GM12878 (cell line): ENCODE results near the gene TUBB. TPM values are rescaled to one million over a fixed set of nuclear protein-coding genes. Genes with fewer than 3 reads are reported as not detected.

Experiments used
- CREM ChIP-seq: IDR thresholded peaks from 2 replicates; pipeline ENCODE4 v1.6.1; 2014; ENCODE audit warnings: antibody characterized with exemption, low read depth
- TAF1 ChIP-seq: IDR thresholded peaks from 2 replicates; pipeline ENCODE4 v1.6.1; 2011; ENCODE audit warnings: mild to moderate bottlenecking, low read depth, low read length, borderline replicate concordance
- ZNF687 ChIP-seq: fragments of 450-650 bp; IDR thresholded peaks from 2 replicates; pipeline ENCODE4 v1.6.1; 2017; ENCODE audit warnings: mild to moderate bottlenecking, moderate library complexity
- polyA plus RNA-seq, 11 experiments: library from polyadenylated mRNA; depleted of rRNA in 4 of 11; unstranded in 6 of 11; stranded (reverse) in 5 of 11; fragments of >200 nt; fragmentation: Nextera tagmentation in 4 of 11; fragmentation: Illumina TruSeq in 1 of 11; extraction: Ambion mirVana in 4 of 11; extraction: Trizol in 1 of 11; gene quantifications; 1 replicate in 1 of 11; 2 replicates in 10 of 11; pipeline versions ENCODE4 v1.2.1 to v1.2.3, GENCODE V29; 2011 to 2016; ENCODE audit warnings: inconsistent platforms in 2 of 11, missing spikeins in 2 of 11, low read depth in 1 of 11
- total RNA-seq, 4 experiments: library from RNA; depleted of rRNA in 3 of 4; stranded (reverse); fragments of >200 nt in 3 of 4; fragmentation: Illumina TruSeq in 1 of 4; extraction: Trizol in 1 of 4; gene quantifications; 2 replicates each; pipeline versions ENCODE4 v1.2.1 to v1.2.3, GENCODE V29; 2013 to 2021
- TF ChIP-seq, protein P1 (sequence below): fragments of 450-650 bp; IDR thresholded peaks from 2 replicates; pipeline ENCODE4 v1.6.1; 2017; ENCODE audit warnings: mild to moderate bottlenecking, moderate library complexity
- TF ChIP-seq, protein P2 (sequence below): fragments of 450-650 bp; IDR thresholded peaks from 2 replicates; pipeline ENCODE4 v1.6.1; 2016; ENCODE audit warnings: mild to moderate bottlenecking

Gene TUBB
- total and polyA plus RNA-seq, 10 of the 15 experiments (the other 5 are each of a cell fraction or from before 2014, with no cell fraction given) = 1,039 to 3,052 (median 1,656) TPM

DNA sequence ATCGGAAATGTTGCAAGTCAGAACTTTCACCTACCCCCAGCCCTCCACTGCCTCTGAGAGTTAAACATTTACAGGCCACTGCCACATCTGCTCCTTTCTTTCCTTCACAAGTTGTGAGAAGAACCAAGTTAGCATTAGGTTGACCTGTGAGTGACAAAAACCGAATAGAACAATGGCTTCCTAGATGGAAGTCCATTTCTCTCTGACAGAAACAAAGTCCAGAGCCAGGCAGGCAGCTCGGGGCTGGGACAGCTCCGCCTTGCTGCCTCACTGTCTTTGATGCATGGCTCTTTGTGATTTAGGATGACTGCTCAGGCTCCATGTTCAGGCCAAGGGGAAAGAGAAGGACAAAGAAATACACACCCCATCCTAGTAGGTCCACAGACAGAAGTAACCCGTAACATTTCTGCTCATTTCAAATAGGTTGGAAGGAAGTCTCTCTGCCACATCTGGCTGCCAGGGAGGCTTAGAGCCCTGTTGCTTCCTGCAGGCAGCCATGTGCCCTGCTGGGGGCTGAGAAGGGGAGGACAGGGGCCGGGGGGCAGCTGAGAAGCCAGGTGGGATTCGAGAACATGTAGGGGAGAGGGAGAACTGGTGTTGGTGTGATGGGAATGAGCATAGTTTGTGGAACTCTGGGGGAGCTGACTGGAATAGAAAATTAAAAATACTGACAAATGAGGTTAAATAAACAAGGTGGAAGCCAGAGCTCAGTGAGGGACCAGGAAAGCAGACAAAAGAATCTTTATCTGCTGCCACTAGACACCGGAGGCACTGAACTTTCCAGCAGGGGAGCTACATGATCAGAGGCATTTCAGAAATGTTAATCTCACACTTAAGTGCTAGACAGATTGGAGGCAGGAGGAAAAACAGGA is 43.7 kb downstream of the TUBB start (continued):
- peak; percentile 90 for TF ChIP-seq ZNF687
- TF ChIP-seq, protein P1, sequence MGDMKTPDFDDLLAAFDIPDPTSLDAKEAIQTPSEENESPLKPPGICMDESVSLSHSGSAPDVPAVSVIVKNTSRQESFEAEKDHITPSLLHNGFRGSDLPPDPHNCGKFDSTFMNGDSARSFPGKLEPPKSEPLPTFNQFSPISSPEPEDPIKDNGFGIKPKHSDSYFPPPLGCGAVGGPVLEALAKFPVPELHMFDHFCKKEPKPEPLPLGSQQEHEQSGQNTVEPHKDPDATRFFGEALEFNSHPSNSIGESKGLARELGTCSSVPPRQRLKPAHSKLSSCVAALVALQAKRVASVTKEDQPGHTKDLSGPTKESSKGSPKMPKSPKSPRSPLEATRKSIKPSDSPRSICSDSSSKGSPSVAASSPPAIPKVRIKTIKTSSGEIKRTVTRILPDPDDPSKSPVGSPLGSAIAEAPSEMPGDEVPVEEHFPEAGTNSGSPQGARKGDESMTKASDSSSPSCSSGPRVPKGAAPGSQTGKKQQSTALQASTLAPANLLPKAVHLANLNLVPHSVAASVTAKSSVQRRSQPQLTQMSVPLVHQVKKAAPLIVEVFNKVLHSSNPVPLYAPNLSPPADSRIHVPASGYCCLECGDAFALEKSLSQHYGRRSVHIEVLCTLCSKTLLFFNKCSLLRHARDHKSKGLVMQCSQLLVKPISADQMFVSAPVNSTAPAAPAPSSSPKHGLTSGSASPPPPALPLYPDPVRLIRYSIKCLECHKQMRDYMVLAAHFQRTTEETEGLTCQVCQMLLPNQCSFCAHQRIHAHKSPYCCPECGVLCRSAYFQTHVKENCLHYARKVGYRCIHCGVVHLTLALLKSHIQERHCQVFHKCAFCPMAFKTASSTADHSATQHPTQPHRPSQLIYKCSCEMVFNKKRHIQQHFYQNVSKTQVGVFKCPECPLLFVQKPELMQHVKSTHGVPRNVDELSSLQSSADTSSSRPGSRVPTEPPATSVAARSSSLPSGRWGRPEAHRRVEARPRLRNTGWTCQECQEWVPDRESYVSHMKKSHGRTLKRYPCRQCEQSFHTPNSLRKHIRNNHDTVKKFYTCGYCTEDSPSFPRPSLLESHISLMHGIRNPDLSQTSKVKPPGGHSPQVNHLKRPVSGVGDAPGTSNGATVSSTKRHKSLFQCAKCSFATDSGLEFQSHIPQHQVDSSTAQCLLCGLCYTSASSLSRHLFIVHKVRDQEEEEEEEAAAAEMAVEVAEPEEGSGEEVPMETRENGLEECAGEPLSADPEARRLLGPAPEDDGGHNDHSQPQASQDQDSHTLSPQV = peak; percentile 76; the same call in 1 of the 2 replicates
- TF ChIP-seq, protein P2, sequence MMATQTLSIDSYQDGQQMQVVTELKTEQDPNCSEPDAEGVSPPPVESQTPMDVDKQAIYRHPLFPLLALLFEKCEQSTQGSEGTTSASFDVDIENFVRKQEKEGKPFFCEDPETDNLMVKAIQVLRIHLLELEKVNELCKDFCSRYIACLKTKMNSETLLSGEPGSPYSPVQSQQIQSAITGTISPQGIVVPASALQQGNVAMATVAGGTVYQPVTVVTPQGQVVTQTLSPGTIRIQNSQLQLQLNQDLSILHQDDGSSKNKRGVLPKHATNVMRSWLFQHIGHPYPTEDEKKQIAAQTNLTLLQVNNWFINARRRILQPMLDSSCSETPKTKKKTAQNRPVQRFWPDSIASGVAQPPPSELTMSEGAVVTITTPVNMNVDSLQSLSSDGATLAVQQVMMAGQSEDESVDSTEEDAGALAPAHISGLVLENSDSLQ = peak; percentile 49
- TF ChIP-seq TAF1 = no peak
- TF ChIP-seq CREM = no peak
- TF ChIP-seq, all 136 proteins: peak for 16
